Inflammatory macrophage treated with lipopolysaccharide for 1 hour (primary cell): Measurements from ENCODE around the gene LITAF.
"Not testable (repeated sequence)": the region's sequence is repeated elsewhere in the genome, so short reads cannot be mapped to it uniquely, and the experiment has no call there.

Source experiments
- DNase-seq, 2 donors: peaks; one replicate each; pipeline ENCODE4 v3.0.0-alpha.2; 2020 to 2022

The LITAF gene

GRCh38 chr16:11515540-11516430, 70.9 kb downstream of the LITAF start:
- DNase-seq: no peak

- DNase-seq: no peak
Measured at GRCh38 chr16:11514283-11514682, 72.4 kb downstream of the LITAF start.

- not testable (repeated sequence) for DNase-seq
Measured at GRCh38 chr16:11513366-11513765, 73.4 kb downstream of the LITAF start.

DNA sequence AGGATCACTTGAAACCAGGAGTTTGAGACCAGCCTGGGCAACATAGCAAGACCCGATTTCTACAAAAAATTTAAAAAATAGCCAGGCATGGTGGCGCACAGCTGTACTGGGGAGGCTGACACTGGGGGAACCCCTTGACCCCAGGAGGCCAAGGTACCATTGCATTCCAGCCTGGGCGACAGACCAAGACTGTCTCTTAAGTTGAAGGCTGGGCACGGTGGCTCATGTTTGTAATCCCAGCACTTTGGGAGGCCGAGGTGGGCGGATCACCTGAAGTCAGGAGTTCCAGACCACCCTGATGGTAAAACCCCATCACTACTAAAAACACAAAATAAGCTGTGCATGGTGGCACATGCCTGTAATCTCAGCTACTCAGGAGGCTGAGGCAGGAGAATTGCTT, 74.9 kb downstream of the LITAF start:
- no peak for DNase-seq

- DNase-seq: no peak
Measured at GRCh38 chr16:11511328-11511727, 75.4 kb downstream of the LITAF start.

DNA sequence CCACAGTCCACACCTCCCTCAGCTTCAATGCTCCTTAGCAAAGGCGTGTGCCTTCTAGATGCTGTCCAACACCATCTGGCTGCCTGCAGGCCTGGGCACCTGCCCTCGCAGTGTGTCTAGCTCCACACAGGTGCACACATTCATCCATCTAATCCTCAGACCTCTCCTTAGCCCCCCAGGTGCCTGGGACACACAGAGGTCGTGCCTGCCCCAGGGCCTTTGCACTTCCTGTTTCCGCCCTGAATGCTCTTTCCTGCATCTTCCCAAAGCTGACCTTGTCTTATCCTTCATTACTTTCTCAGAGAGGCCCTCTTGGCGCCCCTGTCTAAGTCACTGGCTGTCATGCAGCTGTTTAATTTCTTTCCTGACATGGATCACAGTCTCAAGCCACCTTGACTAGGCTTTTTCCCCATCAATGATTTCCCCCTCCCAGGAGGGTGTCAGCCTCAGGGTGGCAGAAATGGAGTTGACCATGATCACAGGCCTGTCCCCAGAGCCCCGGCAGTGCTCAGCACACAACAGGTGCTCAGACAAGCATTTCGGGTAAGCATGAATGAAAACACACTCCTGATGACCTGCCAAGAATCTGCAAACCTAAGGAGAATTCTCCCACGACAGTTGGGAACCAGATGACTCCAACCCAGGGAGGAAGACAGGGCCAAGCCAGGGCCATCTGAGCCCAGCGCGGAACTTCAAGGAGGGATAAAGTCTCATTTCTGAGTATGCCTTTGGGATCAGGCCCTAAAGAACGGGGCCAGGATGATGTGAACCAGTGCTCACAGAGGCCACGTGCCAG, 76.3 kb downstream of the LITAF start:
- DNase-seq: no peak

DNA sequence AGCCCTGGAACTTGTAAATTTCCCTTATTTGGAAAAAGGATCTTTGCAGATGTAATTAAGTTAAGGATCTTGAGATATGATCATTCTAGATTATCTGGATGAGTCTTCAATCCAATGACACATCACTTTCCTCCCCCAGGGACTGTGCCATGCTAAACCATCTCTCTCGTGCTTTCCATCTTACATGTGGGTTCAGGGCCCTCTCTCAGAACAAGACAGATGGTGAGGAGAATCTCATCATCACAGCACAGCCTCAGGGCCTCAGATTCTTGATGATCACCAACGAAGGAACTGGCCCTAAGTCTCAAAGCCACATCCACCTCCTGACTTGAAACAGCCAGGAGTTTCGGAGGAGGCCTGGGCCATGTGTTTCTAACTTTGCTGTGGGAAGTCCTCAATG, 78.7 kb downstream of the LITAF start:
- no peak for DNase-seq

DNA sequence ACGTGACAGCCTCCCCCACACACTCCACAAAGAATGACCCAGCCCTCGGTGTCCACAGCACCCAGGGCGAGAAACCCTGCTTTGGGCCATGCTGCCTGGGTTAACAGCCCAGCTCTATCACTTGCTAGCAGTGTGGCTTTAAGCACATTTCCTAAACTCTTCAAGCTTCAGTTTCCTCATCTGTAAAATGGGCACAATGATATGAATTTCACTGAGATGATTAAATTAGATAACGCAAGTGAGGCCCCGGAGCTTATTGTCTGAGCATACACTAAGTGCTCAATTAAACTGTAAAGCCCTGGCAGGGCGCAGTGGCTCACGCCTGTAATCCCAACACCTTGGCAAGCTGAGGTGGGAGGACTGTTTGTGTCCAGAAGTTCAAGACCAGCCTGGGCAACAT, 79.4 kb downstream of the LITAF start:
- no peak for DNase-seq

DNA sequence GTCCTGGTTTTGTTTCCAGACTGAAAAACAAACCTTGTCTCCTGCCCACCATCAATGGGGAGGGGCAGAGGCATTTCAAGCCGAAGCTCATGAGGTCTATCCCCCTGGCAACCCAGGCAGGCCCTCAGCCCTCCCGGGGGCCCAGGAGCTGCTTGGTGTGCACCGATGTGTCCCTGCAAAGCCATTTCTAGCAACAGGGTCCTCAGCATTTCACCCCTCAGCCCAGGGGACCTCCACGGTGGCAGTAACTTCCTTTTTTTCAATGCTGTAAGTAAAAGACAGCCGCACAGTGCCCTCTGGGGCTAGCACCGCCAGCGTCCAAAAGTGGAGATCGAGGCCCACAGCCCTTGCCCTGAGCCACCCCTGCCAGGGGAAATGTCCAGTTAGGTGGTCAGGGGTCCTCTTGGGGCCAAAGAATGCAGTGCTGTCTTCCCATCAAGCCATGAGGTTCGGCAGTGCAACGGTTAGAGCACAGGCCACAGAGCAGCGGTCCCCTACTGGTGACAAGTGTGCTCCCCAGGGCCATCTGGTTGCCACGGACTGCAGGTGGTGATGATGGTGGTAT, 79.9 kb downstream of the LITAF start:
- no peak for DNase-seq

DNA sequence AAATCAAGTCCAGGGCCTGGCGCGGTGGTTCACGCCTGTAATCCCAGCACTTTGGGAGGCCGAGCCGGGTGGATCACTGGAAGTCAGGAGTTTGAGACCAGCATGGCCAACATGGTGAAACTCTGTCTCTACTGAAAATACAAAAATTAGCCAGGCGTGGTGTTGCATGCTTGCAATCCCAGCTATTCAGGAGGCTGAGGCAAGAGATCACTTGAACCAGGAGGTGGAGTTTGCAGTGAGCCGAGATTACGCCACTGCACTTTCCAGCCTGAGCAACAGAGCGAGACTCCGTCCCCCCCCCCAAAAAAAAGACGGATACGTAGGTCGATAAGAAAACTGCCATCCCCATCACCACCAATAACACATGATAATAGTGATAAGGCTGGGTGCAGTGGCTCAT, 82.5 kb downstream of the LITAF start:
- not testable (repeated sequence) for DNase-seq

GRCh38 chr16:11503566-11503965, 83.2 kb downstream of the LITAF start:
- DNase-seq: no peak

DNA sequence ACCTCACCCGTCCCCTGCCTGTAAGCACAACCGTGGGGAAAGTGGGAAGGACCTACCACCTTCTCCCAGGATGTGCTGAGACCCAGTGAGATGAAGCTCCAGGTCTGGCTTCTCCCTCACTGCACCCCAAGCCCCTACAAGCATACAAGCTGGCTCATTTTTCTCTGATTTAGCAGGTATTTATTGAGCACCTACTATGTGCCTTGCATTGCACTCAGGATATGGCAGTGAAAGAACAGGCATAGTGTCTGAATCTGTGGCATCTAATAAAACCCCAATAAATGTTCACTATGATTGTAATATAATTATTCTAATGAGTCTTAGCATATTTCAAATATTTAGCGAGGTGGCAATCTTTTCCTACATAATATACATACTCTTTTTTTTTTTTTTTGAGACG, 84.5 kb downstream of the LITAF start:
- no peak for DNase-seq

- no peak for DNase-seq
Measured at GRCh38 chr16:11501632-11502031, 85.1 kb downstream of the LITAF start.

- DNase-seq: peak in 1 of 2 donors; percentile 31
Measured at GRCh38 chr16:11500700-11501346, 85.9 kb downstream of the LITAF start.

DNA sequence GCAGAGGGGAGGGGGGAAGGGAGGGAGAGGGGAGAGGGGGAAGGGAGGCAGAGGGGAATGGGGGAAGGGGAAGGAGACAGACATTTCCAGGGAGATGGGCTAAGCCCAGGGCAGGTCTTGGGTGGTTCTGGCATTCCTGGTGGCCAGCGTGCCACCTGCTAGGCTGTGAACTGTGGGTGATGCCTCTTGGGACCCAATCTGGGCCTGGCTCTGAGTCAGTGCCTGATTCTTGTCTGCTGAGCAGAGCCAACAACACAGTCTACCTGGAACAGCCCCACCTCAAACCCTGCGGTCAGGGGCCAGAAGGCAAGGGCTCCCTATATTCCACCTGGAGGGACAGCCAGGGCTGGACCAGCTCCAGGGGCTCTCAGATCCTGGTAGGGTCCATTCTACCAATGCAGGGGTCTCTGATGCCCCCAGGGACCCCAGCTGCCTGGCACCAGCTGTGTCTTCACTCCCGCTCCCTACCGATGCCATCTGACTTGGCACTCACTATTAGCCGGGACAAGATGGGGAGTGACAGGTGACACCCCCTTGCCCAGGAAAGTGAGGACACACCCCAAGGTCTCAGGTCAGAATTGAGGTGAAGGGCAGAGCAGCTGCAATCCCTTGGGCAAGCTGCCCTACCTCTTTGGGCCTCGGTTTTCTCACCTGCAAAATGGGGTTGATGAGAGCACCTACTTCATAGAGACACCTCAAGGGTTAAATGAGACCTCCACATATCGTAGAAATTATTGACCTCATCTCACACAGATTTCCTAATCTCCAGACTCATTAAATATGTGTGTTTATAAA, 87.2 kb downstream of the LITAF start:
- no peak for DNase-seq

DNA sequence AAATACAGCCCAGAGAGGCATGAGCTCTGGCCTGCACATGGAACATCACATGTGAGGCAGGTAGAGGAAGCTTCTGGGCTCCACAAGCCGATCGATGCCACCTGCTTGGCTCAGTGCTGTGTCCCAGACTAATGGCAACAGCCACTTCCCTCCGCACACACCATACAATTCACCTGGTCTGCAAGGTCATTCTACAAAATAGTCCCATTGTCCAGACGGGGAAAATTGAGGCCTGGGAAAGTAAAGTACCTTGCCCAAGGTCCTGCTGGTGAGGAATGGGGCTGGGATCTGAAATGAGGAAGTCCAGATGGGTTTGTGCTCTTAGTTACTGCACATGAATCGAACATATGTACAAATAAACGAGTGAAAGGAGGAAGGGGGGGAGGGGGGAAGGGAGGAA, 88.0 kb downstream of the LITAF start:
- DNase-seq: peak; percentile 5 to 22

DNA sequence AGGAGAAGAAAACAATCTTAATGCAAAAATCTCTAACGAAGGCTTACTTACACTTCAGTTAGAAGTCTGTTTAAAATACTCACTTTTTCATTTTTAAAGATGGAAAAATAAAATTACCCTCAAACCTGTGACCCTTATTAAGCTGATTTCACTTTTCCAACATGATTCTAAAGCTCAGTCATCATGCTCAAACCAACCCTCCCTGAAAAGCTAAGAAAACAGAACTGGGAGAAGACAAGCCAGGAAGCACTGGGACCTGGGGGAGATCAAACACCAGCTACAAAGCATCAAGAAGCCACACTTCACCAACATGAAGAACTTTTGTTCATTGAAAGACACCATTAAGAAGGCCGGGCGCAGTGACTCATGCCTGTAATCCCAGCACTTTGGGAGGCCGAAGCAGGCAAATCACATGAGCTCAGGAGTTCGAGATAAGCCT, 88.8 kb downstream of the LITAF start:
- DNase-seq: peak in 1 of 2 donors; percentile 16
